Body of pancreas (tissue), 4 donors: ENCODE measurements around the gene EFCAB11.

Source experiments
- CTCF ChIP-seq, 7 experiments: fragments of 450-650 bp in 4 of 7; fragments of 200-600 bp in 3 of 7; sonication (generic) in 3 of 7; IDR thresholded peaks; one replicate each; pipeline ENCODE4 v1.5.1; 2016 to 2019; ENCODE audit warnings: antibody characterized with exemption in 7 of 7
- POLR2A ChIP-seq, 3 donors: fragments of 450-650 bp; IDR thresholded peaks; one replicate each; pipeline ENCODE4 v1.6.1; 2016; ENCODE audit warnings: antibody characterized with exemption in 3 of 3, mild to moderate bottlenecking in 2 of 3

DNA sequence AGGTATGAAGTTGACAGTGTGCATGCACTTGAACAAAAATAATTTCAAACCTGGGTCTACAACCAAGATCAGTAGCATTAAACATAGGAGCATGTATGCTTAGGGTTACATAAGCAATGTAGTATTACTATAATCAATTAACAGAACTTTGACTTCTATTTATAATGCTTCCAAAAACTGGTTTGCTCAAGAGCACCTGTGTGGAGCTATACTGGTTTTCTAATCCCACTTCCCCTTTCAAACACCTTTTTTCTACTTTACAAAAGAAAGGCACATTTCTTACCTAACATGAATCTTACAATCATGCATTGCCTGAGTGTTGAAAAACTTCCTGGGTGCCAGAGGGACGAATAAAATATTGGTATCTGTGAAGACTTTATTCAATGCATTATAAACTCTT lies 72.7 kb downstream of the EFCAB11 start:
- TF ChIP-seq CTCF (IDR thresholded peaks at IDR 0.05), result no peak
- no peak for TF ChIP-seq POLR2A (IDR thresholded peaks at IDR 0.05)
